HG02870 (cell line): ENCODE data around the gene PHC2.
A peak's percentile ranks its signal among the peaks of the same experiment; 100 is the strongest.

Source experiments
- ATAC-seq: cut with Tn5 transposase; IDR thresholded peaks from one replicate; pipeline ENCODE4 v1.9.1; 2021; ENCODE audit warnings: mild to moderate bottlenecking, moderate library complexity; ENCODE audit not compliant: unreplicated experiment

PHC2 gene

DNA sequence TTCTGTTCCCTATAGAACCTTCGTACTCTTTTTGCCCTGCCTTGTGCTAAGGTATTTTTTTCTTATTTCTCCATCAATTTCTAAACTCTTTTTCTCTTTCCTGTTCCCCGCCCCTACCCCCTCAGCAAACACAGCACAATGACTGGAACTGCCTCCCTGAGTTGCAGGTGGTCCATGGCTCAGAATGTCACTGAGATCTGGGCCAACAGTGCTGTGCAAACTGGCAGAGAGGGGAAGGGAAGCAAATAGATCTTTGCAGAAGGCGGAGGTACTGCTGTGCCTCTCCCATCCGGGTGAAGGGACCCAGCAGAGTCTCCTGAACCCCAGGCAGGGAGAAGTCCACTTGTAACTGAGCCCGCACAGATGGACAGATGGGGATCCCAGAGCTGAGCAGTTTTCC is 77.4 kb downstream of the PHC2 start:
- ATAC-seq = no peak

DNA sequence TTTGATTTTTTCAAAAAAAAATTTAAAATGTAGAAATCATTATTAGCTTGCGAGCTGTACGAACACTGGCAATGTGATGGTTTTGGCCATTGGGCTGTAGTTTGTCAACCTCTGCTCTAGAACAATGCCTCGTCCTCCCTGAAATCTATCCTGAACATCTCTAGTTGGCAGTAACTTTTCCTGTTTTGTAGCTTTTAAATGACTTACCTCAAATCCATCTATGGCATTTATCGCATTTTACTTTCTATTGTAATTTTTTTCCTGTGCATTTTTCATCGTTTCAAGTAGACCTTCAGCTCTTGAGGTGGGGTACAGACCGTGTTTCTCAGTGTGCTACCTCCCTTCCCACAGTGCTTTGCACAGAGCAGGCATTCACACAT is 79.6 kb downstream of the PHC2 start:
- ATAC-seq = no peak

GRCh38 chr1:33350611-33351280 is 80.1 kb downstream of the PHC2 start:
- ATAC-seq = no peak

GRCh38 chr1:33349778-33350610 is 80.9 kb downstream of the PHC2 start:
- peak; percentile 77 for ATAC-seq

GRCh38 chr1:33349081-33349759 is 81.7 kb downstream of the PHC2 start:
- ATAC-seq = peak; percentile 24

GRCh38 chr1:33348676-33349080 is 82.2 kb downstream of the PHC2 start:
- ATAC-seq = no peak

GRCh38 chr1:33348194-33348593 is 82.7 kb downstream of the PHC2 start:
- no peak for ATAC-seq

GRCh38 chr1:33347650-33347992 is 83.3 kb downstream of the PHC2 start:
- ATAC-seq = no peak

GRCh38 chr1:33346927-33347649 is 83.8 kb downstream of the PHC2 start:
- no peak for ATAC-seq

- ATAC-seq = no peak
Measured at GRCh38 chr1:33346533-33346926, 84.4 kb downstream of the PHC2 start.

DNA sequence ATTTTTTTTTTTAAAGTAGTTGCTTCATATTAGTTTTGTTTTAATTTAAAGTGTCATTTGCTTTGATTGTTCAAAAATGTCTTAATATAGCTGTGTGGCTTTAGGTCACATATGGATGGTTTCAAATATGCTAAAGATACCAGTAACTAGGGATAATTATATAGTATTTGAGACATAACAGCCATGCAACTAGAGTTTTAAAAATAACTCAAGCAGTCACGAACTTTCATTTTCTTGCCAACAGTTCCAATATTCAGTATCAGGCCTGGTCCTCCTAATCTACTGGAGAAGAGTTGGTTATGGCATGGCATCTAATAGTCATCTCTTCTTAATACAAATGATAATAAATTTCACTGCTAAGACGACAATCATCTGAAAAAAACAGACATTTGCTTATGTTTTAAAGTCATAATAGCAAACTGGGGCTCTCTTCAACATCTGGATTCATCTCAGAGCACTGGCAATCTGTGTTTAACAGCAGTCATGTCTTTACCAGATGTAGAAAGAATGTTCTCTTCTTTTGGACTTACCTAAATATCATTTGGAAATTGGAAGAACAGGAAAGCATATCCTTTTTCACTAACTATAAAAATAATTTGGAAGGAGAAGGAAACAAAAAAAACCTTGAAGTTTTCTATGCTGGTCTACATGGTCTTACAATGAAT is 85.9 kb downstream of the PHC2 start:
- no peak for ATAC-seq

GRCh38 chr1:33343539-33343938 is 87.4 kb downstream of the PHC2 start:
- no peak for ATAC-seq

GRCh38 chr1:33342041-33342723 is 88.7 kb downstream of the PHC2 start:
- ATAC-seq = no peak

GRCh38 chr1:33341190-33341589 is 89.7 kb downstream of the PHC2 start:
- no peak for ATAC-seq

DNA sequence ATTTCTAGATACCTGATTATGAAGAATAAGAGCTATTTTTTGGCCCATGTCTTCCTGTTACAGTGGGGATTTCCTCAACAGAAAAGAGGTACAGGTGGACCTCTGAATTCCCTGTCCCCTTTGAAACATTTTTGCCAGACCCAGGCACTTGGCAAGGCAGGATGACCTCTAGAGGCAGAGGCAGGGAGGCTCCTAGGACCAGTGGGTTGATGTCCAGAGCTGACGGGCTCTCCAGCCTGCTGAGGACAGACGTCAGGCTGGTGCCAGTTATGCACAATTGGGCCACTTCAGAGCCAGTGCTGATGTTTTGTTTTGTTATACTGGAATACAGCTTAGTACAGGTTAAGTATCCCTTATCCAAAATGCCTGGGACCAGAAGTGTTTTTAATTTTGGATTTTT is 91.5 kb downstream of the PHC2 start:
- ATAC-seq = no peak

GRCh38 chr1:33338440-33339211 is 92.3 kb downstream of the PHC2 start:
- ATAC-seq = no peak

DNA sequence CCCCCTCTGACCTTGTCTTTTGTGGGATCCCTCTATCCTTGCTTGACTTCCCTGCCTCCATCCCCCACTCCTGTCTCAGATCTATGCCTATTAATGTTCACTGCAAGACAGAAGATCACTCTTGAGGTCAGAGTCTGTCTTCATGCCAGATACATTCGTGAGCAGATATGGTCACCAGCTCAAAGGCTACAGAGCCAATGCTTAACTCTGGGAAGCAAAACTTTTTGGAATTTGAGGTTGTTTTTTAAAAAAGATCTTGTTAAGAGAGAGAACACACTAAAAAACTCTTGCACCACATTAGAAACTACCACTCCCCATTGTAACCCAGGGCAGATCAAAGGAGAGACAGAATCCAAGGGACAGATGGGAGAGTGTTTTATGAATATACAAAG is 92.9 kb downstream of the PHC2 start:
- no peak for ATAC-seq

DNA sequence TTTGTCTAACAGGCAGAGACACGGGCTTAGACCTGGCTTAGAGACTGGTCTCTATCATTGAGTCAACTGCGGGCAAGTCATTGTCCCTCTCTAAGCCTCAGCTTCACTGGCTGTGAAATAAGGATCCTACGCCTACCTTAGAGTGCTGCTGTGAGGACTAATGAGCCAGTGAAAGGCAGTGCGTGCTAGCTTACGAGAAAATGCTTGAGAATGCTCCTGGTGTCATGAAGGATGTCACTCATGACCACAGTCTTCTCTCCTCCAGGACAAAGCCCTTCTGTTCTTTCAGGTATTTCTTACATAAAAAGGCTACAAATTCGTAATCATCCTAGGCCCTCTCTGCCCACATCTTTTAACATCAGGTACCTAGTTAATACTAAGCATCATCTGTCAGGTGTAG is 93.5 kb downstream of the PHC2 start:
- ATAC-seq = no peak

DNA sequence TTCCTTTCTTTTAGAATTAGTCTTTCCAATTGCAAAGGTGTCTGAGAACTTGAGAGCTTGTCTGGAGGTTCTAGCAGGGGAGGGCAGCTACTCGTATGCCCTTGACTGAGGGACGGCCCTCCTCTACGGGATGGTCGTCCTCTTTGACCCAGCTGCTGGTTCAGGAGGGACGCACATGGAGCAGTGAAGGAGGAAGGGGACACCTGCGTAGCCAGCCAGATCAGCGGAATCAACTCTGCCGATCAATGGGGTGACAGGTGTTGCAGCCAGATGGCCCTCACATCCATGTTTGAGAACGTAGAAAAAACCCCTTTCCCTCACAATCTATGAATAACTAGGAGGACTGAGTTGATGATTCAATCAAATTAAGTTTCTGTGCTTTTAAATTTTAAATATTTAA is 94.3 kb downstream of the PHC2 start:
- no peak for ATAC-seq

DNA sequence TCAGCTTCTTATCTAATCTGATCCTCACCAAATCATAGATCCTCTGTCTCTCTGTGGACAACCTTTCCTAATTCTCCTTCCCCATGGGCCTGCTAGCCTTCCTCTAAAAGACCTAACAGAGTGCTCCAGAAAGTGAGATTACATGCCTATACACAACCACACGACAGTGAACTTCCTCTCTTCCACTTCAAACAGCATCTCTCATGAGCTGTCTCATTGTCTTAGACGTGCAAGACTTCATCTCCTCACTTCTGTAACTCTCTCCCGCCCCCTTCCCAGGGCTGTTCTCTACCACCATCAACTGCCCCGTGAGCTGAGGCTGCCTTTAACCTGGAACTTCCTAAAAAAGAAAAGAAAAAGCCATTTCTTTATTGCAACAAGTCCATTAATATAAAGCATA is 95.9 kb downstream of the PHC2 start:
- ATAC-seq = no peak
